GM18861 (cell line): Measurements from ENCODE around the gene MINDY4B.
"Not testable (repeated sequence)": the region's sequence is repeated elsewhere in the genome, so short reads cannot be mapped to it uniquely, and the experiment has no call there.

Experiments
- ATAC-seq: cut with Tn5 transposase; IDR thresholded peaks from one replicate; pipeline ENCODE4 v1.9.1; 2021; ENCODE audit not compliant: unreplicated experiment

MINDY4B gene

GRCh38 chr3:150899141-150899540 is 6.1 kb downstream of the MINDY4B start:
- no peak for ATAC-seq

- ATAC-seq = no peak
These were observed 7.0 kb downstream of the MINDY4B start for GRCh38 chr3:150898046-150898754.

GRCh38 chr3:150897592-150897991 is 7.6 kb downstream of the MINDY4B start:
- no peak for ATAC-seq

- no peak for ATAC-seq
These were observed 14.4 kb downstream of the MINDY4B start for GRCh38 chr3:150890831-150891230.

GRCh38 chr3:150890295-150890694 is 14.9 kb downstream of the MINDY4B start:
- no peak for ATAC-seq

GRCh38 chr3:150889106-150889505 is 16.1 kb downstream of the MINDY4B start:
- ATAC-seq = no peak

- no peak for ATAC-seq
These were observed 18.2 kb downstream of the MINDY4B start for GRCh38 chr3:150887031-150887430.

GRCh38 chr3:150885535-150885934 is 19.7 kb downstream of the MINDY4B start:
- no peak for ATAC-seq

- ATAC-seq = no peak
These were observed 26.2 kb downstream of the MINDY4B start for GRCh38 chr3:150878996-150879575.

GRCh38 chr3:150878290-150878689 is 26.9 kb downstream of the MINDY4B start:
- ATAC-seq = no peak

- ATAC-seq = no peak
These were observed 27.9 kb downstream of the MINDY4B start for GRCh38 chr3:150877303-150877702.

- ATAC-seq = no peak
These were observed 28.5 kb downstream of the MINDY4B start for GRCh38 chr3:150876611-150877265.

- ATAC-seq = no peak
These were observed 29.7 kb downstream of the MINDY4B start for GRCh38 chr3:150875548-150875947.

GRCh38 chr3:150874666-150875219 is 30.5 kb downstream of the MINDY4B start:
- no peak for ATAC-seq

- ATAC-seq = no peak
These were observed 34.0 kb downstream of the MINDY4B start for GRCh38 chr3:150871192-150871591.

- no peak for ATAC-seq
These were observed 34.8 kb downstream of the MINDY4B start for GRCh38 chr3:150870406-150870805.

GRCh38 chr3:150868282-150868681 is 37.0 kb downstream of the MINDY4B start:
- ATAC-seq = no peak

- no peak for ATAC-seq
These were observed 37.8 kb downstream of the MINDY4B start for GRCh38 chr3:150867434-150867833.

GRCh38 chr3:150863921-150864320 is 41.3 kb downstream of the MINDY4B start:
- not testable (repeated sequence) for ATAC-seq

- ATAC-seq = no peak
These were observed 43.4 kb downstream of the MINDY4B start for GRCh38 chr3:150861851-150862250.

GRCh38 chr3:150857936-150858335 is 47.3 kb downstream of the MINDY4B start:
- ATAC-seq = not testable (repeated sequence)

GRCh38 chr3:150850191-150850590 is 55.0 kb downstream of the MINDY4B start:
- ATAC-seq = no peak
